ENCODE measurements around the gene TUBA1C.

- TF ChIP-seq, protein P1, sequence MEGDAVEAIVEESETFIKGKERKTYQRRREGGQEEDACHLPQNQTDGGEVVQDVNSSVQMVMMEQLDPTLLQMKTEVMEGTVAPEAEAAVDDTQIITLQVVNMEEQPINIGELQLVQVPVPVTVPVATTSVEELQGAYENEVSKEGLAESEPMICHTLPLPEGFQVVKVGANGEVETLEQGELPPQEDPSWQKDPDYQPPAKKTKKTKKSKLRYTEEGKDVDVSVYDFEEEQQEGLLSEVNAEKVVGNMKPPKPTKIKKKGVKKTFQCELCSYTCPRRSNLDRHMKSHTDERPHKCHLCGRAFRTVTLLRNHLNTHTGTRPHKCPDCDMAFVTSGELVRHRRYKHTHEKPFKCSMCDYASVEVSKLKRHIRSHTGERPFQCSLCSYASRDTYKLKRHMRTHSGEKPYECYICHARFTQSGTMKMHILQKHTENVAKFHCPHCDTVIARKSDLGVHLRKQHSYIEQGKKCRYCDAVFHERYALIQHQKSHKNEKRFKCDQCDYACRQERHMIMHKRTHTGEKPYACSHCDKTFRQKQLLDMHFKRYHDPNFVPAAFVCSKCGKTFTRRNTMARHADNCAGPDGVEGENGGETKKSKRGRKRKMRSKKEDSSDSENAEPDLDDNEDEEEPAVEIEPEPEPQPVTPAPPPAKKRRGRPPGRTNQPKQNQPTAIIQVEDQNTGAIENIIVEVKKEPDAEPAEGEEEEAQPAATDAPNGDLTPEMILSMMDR (IDR thresholded peaks at IDR 0.05), result no peak
- TF ChIP-seq POLR2A (IDR thresholded peaks at IDR 0.05), result no peak
Observed at GRCh38 chr12:49231878-49232655, 32.8 kb upstream of the TUBA1C start.
